Measurements from ENCODE around the gene UBQLN3. TPM values are rescaled to one million over a fixed set of nuclear protein-coding genes. Genes with fewer than 3 reads are reported as not detected.

UBQLN3 gene
- total and polyA plus RNA-seq, 2 experiments from 2014 or later, result not detected

DNA sequence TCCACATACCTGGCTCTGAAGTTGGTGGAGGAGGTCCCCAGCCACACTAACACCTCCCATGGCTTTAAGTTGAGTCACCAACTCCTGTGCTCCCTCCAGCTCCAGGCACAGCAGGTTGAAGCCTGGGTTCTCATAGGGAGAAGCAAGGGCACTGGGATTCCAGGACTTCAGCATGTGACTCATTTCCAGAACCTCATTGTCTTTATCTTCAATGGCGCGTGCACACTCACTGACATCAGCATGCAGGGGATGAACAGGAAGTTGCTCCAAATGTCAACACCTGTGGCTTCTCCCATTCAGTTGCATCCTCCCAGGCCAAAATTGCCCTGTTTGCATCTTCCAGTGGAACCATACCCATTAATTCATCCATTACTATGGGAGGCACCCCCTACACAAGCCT, 12.6 kb upstream of the UBQLN3 start:
- no peak for TF ChIP-seq EZH2phosphoT487 (IDR thresholded peaks at IDR 0.05; ENCODE audit: unreplicated experiment)
- TF ChIP-seq ZNF114 (CRISPR knock-in tag; IDR thresholded peaks at IDR 0.05), result no peak
- no peak for TF ChIP-seq CREB1 (CRISPR knock-in tag; IDR thresholded peaks at IDR 0.05; ENCODE audit: low read depth)
- TF ChIP-seq, protein P1, sequence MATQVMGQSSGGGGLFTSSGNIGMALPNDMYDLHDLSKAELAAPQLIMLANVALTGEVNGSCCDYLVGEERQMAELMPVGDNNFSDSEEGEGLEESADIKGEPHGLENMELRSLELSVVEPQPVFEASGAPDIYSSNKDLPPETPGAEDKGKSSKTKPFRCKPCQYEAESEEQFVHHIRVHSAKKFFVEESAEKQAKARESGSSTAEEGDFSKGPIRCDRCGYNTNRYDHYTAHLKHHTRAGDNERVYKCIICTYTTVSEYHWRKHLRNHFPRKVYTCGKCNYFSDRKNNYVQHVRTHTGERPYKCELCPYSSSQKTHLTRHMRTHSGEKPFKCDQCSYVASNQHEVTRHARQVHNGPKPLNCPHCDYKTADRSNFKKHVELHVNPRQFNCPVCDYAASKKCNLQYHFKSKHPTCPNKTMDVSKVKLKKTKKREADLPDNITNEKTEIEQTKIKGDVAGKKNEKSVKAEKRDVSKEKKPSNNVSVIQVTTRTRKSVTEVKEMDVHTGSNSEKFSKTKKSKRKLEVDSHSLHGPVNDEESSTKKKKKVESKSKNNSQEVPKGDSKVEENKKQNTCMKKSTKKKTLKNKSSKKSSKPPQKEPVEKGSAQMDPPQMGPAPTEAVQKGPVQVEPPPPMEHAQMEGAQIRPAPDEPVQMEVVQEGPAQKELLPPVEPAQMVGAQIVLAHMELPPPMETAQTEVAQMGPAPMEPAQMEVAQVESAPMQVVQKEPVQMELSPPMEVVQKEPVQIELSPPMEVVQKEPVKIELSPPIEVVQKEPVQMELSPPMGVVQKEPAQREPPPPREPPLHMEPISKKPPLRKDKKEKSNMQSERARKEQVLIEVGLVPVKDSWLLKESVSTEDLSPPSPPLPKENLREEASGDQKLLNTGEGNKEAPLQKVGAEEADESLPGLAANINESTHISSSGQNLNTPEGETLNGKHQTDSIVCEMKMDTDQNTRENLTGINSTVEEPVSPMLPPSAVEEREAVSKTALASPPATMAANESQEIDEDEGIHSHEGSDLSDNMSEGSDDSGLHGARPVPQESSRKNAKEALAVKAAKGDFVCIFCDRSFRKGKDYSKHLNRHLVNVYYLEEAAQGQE (IDR thresholded peaks at IDR 0.05; ENCODE audit: unreplicated experiment), result no peak
- TF ChIP-seq, protein P2, sequence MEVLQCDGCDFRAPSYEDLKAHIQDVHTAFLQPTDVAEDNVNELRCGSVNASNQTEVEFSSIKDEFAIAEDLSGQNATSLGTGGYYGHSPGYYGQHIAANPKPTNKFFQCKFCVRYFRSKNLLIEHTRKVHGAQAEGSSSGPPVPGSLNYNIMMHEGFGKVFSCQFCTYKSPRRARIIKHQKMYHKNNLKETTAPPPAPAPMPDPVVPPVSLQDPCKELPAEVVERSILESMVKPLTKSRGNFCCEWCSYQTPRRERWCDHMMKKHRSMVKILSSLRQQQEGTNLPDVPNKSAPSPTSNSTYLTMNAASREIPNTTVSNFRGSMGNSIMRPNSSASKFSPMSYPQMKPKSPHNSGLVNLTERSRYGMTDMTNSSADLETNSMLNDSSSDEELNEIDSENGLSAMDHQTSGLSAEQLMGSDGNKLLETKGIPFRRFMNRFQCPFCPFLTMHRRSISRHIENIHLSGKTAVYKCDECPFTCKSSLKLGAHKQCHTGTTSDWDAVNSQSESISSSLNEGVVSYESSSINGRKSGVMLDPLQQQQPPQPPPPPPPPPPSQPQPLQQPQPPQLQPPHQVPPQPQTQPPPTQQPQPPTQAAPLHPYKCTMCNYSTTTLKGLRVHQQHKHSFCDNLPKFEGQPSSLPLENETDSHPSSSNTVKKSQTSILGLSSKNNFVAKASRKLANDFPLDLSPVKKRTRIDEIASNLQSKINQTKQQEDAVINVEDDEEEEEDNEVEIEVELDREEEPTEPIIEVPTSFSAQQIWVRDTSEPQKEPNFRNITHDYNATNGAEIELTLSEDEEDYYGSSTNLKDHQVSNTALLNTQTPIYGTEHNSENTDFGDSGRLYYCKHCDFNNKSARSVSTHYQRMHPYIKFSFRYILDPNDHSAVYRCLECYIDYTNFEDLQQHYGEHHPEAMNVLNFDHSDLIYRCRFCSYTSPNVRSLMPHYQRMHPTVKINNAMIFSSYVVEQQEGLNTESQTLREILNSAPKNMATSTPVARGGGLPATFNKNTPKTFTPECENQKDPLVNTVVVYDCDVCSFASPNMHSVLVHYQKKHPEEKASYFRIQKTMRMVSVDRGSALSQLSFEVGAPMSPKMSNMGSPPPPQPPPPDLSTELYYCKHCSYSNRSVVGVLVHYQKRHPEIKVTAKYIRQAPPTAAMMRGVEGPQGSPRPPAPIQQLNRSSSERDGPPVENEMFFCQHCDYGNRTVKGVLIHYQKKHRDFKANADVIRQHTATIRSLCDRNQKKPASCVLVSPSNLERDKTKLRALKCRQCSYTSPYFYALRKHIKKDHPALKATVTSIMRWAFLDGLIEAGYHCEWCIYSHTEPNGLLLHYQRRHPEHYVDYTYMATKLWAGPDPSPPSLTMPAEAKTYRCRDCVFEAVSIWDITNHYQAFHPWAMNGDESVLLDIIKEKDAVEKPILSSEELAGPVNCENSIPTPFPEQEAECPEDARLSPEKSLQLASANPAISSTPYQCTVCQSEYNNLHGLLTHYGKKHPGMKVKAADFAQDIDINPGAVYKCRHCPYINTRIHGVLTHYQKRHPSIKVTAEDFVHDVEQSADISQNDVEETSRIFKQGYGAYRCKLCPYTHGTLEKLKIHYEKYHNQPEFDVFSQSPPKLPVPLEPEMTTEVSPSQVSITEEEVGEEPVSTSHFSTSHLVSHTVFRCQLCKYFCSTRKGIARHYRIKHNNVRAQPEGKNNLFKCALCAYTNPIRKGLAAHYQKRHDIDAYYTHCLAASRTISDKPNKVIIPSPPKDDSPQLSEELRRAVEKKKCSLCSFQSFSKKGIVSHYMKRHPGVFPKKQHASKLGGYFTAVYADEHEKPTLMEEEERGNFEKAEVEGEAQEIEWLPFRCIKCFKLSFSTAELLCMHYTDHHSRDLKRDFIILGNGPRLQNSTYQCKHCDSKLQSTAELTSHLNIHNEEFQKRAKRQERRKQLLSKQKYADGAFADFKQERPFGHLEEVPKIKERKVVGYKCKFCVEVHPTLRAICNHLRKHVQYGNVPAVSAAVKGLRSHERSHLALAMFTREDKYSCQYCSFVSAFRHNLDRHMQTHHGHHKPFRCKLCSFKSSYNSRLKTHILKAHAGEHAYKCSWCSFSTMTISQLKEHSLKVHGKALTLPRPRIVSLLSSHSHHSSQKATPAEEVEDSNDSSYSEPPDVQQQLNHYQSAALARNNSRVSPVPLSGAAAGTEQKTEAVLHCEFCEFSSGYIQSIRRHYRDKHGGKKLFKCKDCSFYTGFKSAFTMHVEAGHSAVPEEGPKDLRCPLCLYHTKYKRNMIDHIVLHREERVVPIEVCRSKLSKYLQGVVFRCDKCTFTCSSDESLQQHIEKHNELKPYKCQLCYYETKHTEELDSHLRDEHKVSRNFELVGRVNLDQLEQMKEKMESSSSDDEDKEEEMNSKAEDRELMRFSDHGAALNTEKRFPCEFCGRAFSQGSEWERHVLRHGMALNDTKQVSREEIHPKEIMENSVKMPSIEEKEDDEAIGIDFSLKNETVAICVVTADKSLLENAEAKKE (CRISPR knock-in tag; IDR thresholded peaks at IDR 0.05), result no peak
- TF ChIP-seq ZNF331 (CRISPR knock-in tag; IDR thresholded peaks at IDR 0.05; ENCODE audit: low read depth), result no peak
- no peak for TF ChIP-seq EZH2 (IDR thresholded peaks at IDR 0.05; ENCODE audit: low read depth, unreplicated experiment)
- TF ChIP-seq POLR2AphosphoS5 (IDR thresholded peaks at IDR 0.05; ENCODE audit: low read depth), result no peak
- TF ChIP-seq, protein P3, sequence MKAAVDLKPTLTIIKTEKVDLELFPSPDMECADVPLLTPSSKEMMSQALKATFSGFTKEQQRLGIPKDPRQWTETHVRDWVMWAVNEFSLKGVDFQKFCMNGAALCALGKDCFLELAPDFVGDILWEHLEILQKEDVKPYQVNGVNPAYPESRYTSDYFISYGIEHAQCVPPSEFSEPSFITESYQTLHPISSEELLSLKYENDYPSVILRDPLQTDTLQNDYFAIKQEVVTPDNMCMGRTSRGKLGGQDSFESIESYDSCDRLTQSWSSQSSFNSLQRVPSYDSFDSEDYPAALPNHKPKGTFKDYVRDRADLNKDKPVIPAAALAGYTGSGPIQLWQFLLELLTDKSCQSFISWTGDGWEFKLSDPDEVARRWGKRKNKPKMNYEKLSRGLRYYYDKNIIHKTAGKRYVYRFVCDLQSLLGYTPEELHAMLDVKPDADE (IDR thresholded peaks at IDR 0.05), result no peak
- no peak for TF ChIP-seq JUNB (IDR thresholded peaks at IDR 0.05; ENCODE audit: unreplicated experiment)
- TF ChIP-seq, protein P4, sequence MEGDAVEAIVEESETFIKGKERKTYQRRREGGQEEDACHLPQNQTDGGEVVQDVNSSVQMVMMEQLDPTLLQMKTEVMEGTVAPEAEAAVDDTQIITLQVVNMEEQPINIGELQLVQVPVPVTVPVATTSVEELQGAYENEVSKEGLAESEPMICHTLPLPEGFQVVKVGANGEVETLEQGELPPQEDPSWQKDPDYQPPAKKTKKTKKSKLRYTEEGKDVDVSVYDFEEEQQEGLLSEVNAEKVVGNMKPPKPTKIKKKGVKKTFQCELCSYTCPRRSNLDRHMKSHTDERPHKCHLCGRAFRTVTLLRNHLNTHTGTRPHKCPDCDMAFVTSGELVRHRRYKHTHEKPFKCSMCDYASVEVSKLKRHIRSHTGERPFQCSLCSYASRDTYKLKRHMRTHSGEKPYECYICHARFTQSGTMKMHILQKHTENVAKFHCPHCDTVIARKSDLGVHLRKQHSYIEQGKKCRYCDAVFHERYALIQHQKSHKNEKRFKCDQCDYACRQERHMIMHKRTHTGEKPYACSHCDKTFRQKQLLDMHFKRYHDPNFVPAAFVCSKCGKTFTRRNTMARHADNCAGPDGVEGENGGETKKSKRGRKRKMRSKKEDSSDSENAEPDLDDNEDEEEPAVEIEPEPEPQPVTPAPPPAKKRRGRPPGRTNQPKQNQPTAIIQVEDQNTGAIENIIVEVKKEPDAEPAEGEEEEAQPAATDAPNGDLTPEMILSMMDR (conservative IDR thresholded peaks at IDR 0.05; ENCODE audit: low read depth in 2 of 2), result no peak
- no peak for TF ChIP-seq NANOG (IDR thresholded peaks at IDR 0.05; ENCODE audit: borderline replicate concordance)
- TF ChIP-seq STAT1 (IDR thresholded peaks at IDR 0.05; ENCODE audit: unreplicated experiment), result no peak
- Mint-ChIP-seq H3K36me3 (ENCODE audit: low read depth) (no peaks in the 10 kb centered on the region), H3K4me3 (no peak overlapping the region), H3K27ac (no peak overlapping the region), H3K27me3 (ENCODE audit: insufficient read depth, low read depth, poor library complexity) (peaks cover 10% of the 10 kb centered on the region), H3K4me1 (peaks cover 13% of the 10 kb centered on the region), H3K9me3 (peaks cover 2% of the 10 kb centered on the region; the same call in 1 of the 3 replicates)
- Histone ChIP-seq H3K4me3 (no peak overlapping the region), H3K4me1 (ENCODE audit: insufficient read depth) (no peaks in the 10 kb centered on the region; the same call in 1 of the 2 replicates), H3K79me2 (replicated peaks; ENCODE audit: insufficient read depth) (no peaks in the 10 kb centered on the region), H3K27me3 (ENCODE audit: insufficient read depth) (no peaks in the 10 kb centered on the region), H3K4me2 (no peak overlapping the region), H3K27ac (ENCODE audit: low read depth) (no peak overlapping the region), H3K36me3 (ENCODE audit: insufficient read depth) (no peaks in the 10 kb centered on the region), H3F3A (replicated peaks; ENCODE audit: low read depth) (no peaks in the 10 kb centered on the region), H4K20me1 (replicated peaks; ENCODE audit: insufficient read depth) (no peaks in the 10 kb centered on the region; the same call in 1 of the 2 replicates), H3K9me2 (ENCODE audit: insufficient read depth) (no peaks in the 10 kb centered on the region), H2AFZ (no peak overlapping the region)
- ATAC-seq (no peak), DNase-seq (ENCODE audit: low spot score) (no peak)
